Liver (tissue), 3 donors: ENCODE results near the gene EIF2B5.

Experiments
- RAD21 ChIP-seq, 2 donors: IDR thresholded peaks; 2 replicates each; pipeline ENCODE4 v1.6.1; 2016; ENCODE audit warnings: antibody characterized with exemption in 2 of 2, mild to moderate bottlenecking in 2 of 2
- TF ChIP-seq, protein P1 (sequence below): IDR thresholded peaks from 2 replicates; pipeline ENCODE4 v1.6.1; 2016; ENCODE audit warnings: antibody characterized with exemption
- TF ChIP-seq, protein P2 (sequence below): fragments of 150-350 bp; IDR thresholded peaks from 2 replicates; pipeline ENCODE4 v1.5.1; 2017; ENCODE audit warnings: improper control_type of control experiment, low read depth, low read length; ENCODE audit not compliant: missing input control
- donor health status: healthy.
- donor health status: healthy.

DNA sequence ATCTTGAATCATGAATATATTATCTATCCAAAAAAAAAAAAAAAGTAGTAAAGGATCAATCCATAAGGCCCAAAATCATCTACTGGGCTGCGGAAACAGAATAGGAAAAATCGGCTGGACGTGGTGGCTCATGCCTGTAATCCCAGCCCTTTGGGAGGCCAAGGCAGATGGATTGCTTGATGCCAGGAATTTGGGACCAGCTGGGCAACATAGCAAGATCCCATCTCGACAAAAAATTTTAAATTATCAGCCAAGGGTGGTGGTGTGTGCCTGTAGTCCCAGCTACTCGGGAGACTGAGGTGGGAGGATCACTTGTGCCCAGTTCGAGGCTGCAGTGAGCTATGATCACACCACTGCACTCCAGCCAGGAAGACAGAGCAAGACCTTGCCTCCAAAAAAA lies 14.0 kb downstream of the EIF2B5 start:
- TF ChIP-seq, protein P1, sequence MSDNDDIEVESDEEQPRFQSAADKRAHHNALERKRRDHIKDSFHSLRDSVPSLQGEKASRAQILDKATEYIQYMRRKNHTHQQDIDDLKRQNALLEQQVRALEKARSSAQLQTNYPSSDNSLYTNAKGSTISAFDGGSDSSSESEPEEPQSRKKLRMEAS: no peak
- TF ChIP-seq RAD21 (IDR thresholded peaks at IDR 0.05): no peak
- TF ChIP-seq, protein P2, sequence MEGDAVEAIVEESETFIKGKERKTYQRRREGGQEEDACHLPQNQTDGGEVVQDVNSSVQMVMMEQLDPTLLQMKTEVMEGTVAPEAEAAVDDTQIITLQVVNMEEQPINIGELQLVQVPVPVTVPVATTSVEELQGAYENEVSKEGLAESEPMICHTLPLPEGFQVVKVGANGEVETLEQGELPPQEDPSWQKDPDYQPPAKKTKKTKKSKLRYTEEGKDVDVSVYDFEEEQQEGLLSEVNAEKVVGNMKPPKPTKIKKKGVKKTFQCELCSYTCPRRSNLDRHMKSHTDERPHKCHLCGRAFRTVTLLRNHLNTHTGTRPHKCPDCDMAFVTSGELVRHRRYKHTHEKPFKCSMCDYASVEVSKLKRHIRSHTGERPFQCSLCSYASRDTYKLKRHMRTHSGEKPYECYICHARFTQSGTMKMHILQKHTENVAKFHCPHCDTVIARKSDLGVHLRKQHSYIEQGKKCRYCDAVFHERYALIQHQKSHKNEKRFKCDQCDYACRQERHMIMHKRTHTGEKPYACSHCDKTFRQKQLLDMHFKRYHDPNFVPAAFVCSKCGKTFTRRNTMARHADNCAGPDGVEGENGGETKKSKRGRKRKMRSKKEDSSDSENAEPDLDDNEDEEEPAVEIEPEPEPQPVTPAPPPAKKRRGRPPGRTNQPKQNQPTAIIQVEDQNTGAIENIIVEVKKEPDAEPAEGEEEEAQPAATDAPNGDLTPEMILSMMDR: no peak
